ENCODE measurements around the gene GRAMD1A. TPM values are rescaled to one million over a fixed set of nuclear protein-coding genes. Genes with fewer than 3 reads are reported as not detected.

The GRAMD1A gene
- total and polyA plus RNA-seq, 2 donors (not counting 1 experiment from before 2014, with no cell fraction given), result 83.8 to 102 TPM

DNA sequence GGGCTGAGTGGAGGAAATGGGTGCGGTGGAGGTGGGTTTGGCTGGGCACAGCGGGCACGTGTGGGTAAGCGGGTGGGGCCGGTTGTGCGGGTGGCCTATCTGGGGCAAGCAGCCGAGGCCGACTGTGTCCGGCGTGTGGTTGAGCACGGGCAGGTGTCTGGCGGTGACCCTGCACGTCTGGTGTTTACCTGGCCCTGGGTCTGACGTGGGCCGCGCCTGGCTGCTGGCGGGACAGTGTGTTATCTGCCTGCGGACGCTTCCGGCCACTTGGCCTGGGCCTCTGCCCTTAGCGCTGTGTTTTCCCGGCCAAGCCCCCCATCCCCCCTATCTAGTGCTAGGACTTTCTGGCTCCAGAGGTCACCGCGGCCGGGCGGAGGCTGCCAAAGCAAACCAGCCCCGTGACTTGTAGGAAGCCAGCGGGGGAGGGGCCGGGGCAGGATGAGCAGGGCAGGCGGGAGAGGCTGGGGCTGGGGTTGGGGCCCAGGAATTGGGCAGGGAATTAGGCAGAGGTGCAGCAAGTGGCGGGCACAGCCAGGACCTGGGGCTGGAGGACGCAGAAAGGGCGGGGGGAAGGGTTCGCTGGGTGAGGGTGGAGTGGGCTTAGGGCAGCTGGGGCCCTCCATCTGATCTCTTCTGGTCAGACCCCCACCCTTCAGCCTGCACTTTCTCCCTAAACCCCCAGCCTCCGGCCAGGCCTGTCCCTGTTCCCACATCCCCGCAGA is 40.9 kb downstream of the GRAMD1A start:
- TF ChIP-seq, protein P1, sequence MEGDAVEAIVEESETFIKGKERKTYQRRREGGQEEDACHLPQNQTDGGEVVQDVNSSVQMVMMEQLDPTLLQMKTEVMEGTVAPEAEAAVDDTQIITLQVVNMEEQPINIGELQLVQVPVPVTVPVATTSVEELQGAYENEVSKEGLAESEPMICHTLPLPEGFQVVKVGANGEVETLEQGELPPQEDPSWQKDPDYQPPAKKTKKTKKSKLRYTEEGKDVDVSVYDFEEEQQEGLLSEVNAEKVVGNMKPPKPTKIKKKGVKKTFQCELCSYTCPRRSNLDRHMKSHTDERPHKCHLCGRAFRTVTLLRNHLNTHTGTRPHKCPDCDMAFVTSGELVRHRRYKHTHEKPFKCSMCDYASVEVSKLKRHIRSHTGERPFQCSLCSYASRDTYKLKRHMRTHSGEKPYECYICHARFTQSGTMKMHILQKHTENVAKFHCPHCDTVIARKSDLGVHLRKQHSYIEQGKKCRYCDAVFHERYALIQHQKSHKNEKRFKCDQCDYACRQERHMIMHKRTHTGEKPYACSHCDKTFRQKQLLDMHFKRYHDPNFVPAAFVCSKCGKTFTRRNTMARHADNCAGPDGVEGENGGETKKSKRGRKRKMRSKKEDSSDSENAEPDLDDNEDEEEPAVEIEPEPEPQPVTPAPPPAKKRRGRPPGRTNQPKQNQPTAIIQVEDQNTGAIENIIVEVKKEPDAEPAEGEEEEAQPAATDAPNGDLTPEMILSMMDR (IDR thresholded peaks at IDR 0.05), result no peak
- no peak for TF ChIP-seq EZH2 (IDR thresholded peaks at IDR 0.05; ENCODE audit: borderline replicate concordance, insufficient read depth, low read depth, low read length, poor library complexity, severe bottlenecking)
- Mint-ChIP-seq H3K27me3 (peaks cover 12% of the 10 kb centered on the region), H3K4me3 (peak overlapping the region; percentile 85), H3K27ac (peak overlapping the region; percentile 59), H3K4me1 (peaks cover 53% of the 10 kb centered on the region), H3K9me3 (ENCODE audit: insufficient read depth) (no peaks in the 10 kb centered on the region)
- CTCF ChIA-PET, result no interaction called here
- no peaks in the 10 kb centered on the region for H4K20me1 ChIP-seq (ENCODE audit: control insufficient read depth, insufficient read depth, low read length, poor library complexity, severe bottlenecking)
- no peak overlapping the region for H3K27ac ChIP-seq (ENCODE audit: low read length in 2 of 2)
- peak overlapping the region; percentile 90 for H3K4me2 ChIP-seq (replicated peaks; ENCODE audit: low read depth, low read length, poor library complexity, severe bottlenecking)
- POLR2A ChIA-PET, result no interaction called here
- 9% methylated on average over 30 of the region's 36 CpGs for WGBS (ENCODE audit: insufficient coverage)
- H3K27me3 ChIP-seq (replicated peaks in 1 of 4; ENCODE audit: control extremely low read depth in 1 of 4, control insufficient read depth in 3 of 4, insufficient read depth in 4 of 4, low read length in 3 of 4), result peaks cover 0 to 22% (median 7%) of the 10 kb centered on the region in 4 experiments
- peak overlapping the region; percentile 57 for H3K9ac ChIP-seq (ENCODE audit: low read length)
- ATAC-seq (ENCODE audit: low read depth) (peak; percentile 14), DNase-seq (peak; percentile 41)
- intact Hi-C loops (cut with micrococcal nuclease), result no loop called here
- H3K9me3 ChIP-seq (ENCODE audit: control extremely low read depth in 1 of 3, control insufficient read depth in 2 of 3, insufficient read depth in 1 of 3, low read length in 2 of 3), result no peaks in the 10 kb centered on the region
- peaks cover 46 to 52% of the 10 kb centered on the region in 2 donors for H3K4me1 ChIP-seq (ENCODE audit: control insufficient read depth in 2 of 2, insufficient read depth in 2 of 2, low read length in 2 of 2)
- H3K79me2 ChIP-seq (ENCODE audit: control insufficient read depth, insufficient read depth, low read length), result no peaks in the 10 kb centered on the region
- no peaks in the 10 kb centered on the region for H3K36me3 ChIP-seq (replicated peaks in 1 of 2; ENCODE audit: control extremely low read depth in 1 of 2, control insufficient read depth in 1 of 2, extremely low read depth in 1 of 2, insufficient read depth in 2 of 2, low read length in 1 of 2)
- peak overlapping the region; percentile 74 for H2AFZ ChIP-seq (ENCODE audit: insufficient read depth, low read depth, low read length, poor library complexity, severe bottlenecking)
- H3K4me3 ChIP-seq (ENCODE audit: control extremely low read depth in 1 of 5, extremely low read depth in 1 of 5, insufficient read depth in 1 of 5, low read depth in 2 of 5, low read length in 4 of 5), result peak overlapping the region in 4 of 5 experiments; percentile 37 to 49 (median 44)

DNA sequence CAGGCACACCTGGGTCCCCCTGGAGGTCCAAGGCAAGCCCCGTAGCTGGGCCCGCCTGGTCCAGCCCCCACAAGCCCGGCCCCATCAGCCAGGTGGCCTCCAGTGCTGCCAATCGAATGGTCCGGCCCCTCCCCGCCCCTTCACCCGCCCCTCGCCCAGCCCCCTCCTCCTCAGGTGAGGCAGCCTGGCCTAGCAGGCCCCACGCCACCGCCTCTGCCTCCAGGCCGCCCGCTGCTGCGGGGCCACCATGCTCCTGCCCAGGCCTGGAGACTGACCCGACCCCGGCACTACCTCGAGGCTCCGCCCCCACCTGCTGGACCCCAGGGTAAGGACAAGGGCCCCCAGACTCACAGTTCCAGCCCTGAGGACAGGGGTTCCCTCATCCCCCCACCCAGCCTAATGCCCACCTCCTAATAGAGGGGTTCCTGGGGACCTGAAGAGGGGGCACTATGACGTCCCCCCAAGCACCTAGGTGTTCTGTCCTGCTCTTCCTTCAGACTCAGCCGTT is 41.5 kb downstream of the GRAMD1A start, which contains the start of gene HPN:
Gene HPN, plus strand, starts transcription at position 174 of the 508 bp plus-strand sequence. CDS start 786 bp downstream, outside the sequence.
- peaks cover 0 to 22% (median 7%) of the 10 kb centered on the region in 4 experiments for H3K27me3 ChIP-seq (replicated peaks in 1 of 4; ENCODE audit: control extremely low read depth in 1 of 4, control insufficient read depth in 3 of 4, insufficient read depth in 4 of 4, low read length in 3 of 4)
- ChIA-PET POLR2A (no interaction called here), CTCF (interaction anchor here (1.4 kb wide), 1 partner anchor 21 kb away, joined by 3 read pairs; no protein-coding TSS in a partner anchor)
- intact Hi-C loops (cut with micrococcal nuclease), result no loop called here
- peaks cover 12% of the 10 kb centered on the region for H3K27me3 Mint-ChIP-seq
- no peak for TF ChIP-seq EZH2 (IDR thresholded peaks at IDR 0.05; ENCODE audit: borderline replicate concordance, insufficient read depth, low read depth, low read length, poor library complexity, severe bottlenecking)
- TF ChIP-seq, protein P1 (IDR thresholded peaks at IDR 0.05), result no peak
- peaks cover 47 to 58% of the 10 kb centered on the region in 2 donors for H3K4me1 ChIP-seq (ENCODE audit: control insufficient read depth in 2 of 2, insufficient read depth in 2 of 2, low read length in 2 of 2)
- peak within 1 kb of the TSS in 4 of 5 experiments; percentile 37 to 49 (median 44) for H3K4me3 ChIP-seq (ENCODE audit: control extremely low read depth in 1 of 5, extremely low read depth in 1 of 5, insufficient read depth in 1 of 5, low read depth in 2 of 5, low read length in 4 of 5)
- no peak for ATAC-seq (ENCODE audit: low read depth)
- H3K9me3 ChIP-seq (ENCODE audit: control extremely low read depth in 1 of 3, control insufficient read depth in 2 of 3, insufficient read depth in 1 of 3, low read length in 2 of 3), result no peaks in the 10 kb centered on the region
- H2AFZ ChIP-seq (ENCODE audit: insufficient read depth, low read depth, low read length, poor library complexity, severe bottlenecking), result peak within 1 kb of the TSS; percentile 74
- H3K27ac Mint-ChIP-seq, result peak within 1 kb of the TSS; percentile 59
- H4K20me1 ChIP-seq (ENCODE audit: control insufficient read depth, insufficient read depth, low read length, poor library complexity, severe bottlenecking), result no peaks in the 10 kb centered on the region
- H3K4me1 Mint-ChIP-seq, result peaks cover 54% of the 10 kb centered on the region
- peak within 1 kb of the TSS; percentile 85 for H3K4me3 Mint-ChIP-seq
- no peaks in the 10 kb centered on the region for H3K79me2 ChIP-seq (ENCODE audit: control insufficient read depth, insufficient read depth, low read length)
- 83% methylated on average over 13 of the region's 19 CpGs for WGBS (ENCODE audit: insufficient coverage)
- H3K9ac ChIP-seq (ENCODE audit: low read length), result peak within 1 kb of the TSS; percentile 57
- DNase-seq, result no peak
- no peaks in the 10 kb centered on the region for H3K9me3 Mint-ChIP-seq (ENCODE audit: insufficient read depth)
- H3K27ac ChIP-seq (ENCODE audit: low read length in 2 of 2), result no peak within 1 kb of the TSS
- H3K36me3 ChIP-seq (replicated peaks in 1 of 2; ENCODE audit: control extremely low read depth in 1 of 2, control insufficient read depth in 1 of 2, extremely low read depth in 1 of 2, insufficient read depth in 2 of 2, low read length in 1 of 2), result no peaks in the 10 kb centered on the region
- H3K4me2 ChIP-seq (replicated peaks; ENCODE audit: low read depth, low read length, poor library complexity, severe bottlenecking), result peak within 1 kb of the TSS; percentile 90
